SU-DHL-6 (cell line): Measurements from ENCODE around the gene NRARP.

Source experiments
- H2AFZ ChIP-seq: fragments of 200-600 bp; sonication (generic); 2 replicates; pipeline ENCODE4 v1.6.1; 2014; ENCODE audit warnings: low read depth, mild to moderate bottlenecking, moderate library complexity, mixed read lengths, antibody characterized with exemption, low read length; ENCODE audit not compliant: severe bottlenecking
- H3F3A ChIP-seq: fragments of 200-600 bp; shearing (Covaris generic); 2 replicates; pipeline ENCODE4 v1.6.0; 2016; ENCODE audit warnings: antibody characterized with exemption, mild to moderate bottlenecking; ENCODE audit not compliant: insufficient read depth
- H3K27ac ChIP-seq: fragments of 200-600 bp; sonication (generic); 2 replicates; pipeline ENCODE4 v1.5.1; 2016; ENCODE audit warnings: low read depth, mild to moderate bottlenecking, low read length, moderate library complexity, mixed read lengths
- H3K27me3 ChIP-seq: fragments of 200-600 bp; sonication (generic), shearing (Covaris generic); 2 replicates; pipeline ENCODE4 v1.6.0; 2014; ENCODE audit warnings: mild to moderate bottlenecking, low read length
- H3K36me3 ChIP-seq: fragments of 200-600 bp; sonication (generic); 2 replicates; pipeline ENCODE4 v1.6.1; 2014; ENCODE audit warnings: mild to moderate bottlenecking, low read length, mixed read lengths
- H3K4me2 ChIP-seq: fragments of 300-600, 200-600 bp; shearing (Covaris generic), sonication (generic); 2 replicates; pipeline ENCODE4 v1.6.0; 2014; ENCODE audit warnings: low read length, low read depth, mild to moderate bottlenecking; ENCODE audit not compliant: poor library complexity, severe bottlenecking
- H3K4me3 ChIP-seq: fragments of 200-600 bp; sonication (generic); 2 replicates; pipeline ENCODE4 v1.5.1; 2014; ENCODE audit warnings: antibody characterized with exemption, low read length, mild to moderate bottlenecking, mixed read lengths; ENCODE audit not compliant: insufficient read depth, poor library complexity, severe bottlenecking
- H3K79me2 ChIP-seq: fragments of 200-600 bp; sonication (generic); 2 replicates; pipeline ENCODE4 v1.6.1; 2014; ENCODE audit warnings: mild to moderate bottlenecking, low read length, moderate library complexity; ENCODE audit not compliant: insufficient read depth
- H3K9ac ChIP-seq: fragments of 200-600 bp; sonication (generic); 2 replicates; pipeline ENCODE4 v1.7.0; 2014; ENCODE audit warnings: mild to moderate bottlenecking, low read length
- H3K9me2 ChIP-seq: fragments of 200-600 bp; sonication (generic); replicated peaks from 2 replicates; pipeline ENCODE4 v1.6.1; 2014; ENCODE audit warnings: low read length; ENCODE audit not compliant: insufficient read depth
- H3K9me3 ChIP-seq: fragments of 200-600 bp; sonication (generic); 2 replicates; pipeline ENCODE4 v1.6.1; 2014; ENCODE audit warnings: low read length, mixed read lengths; ENCODE audit not compliant: insufficient read depth
- H4K20me1 ChIP-seq: fragments of 200-600 bp; sonication (generic); 2 replicates; pipeline ENCODE4 v1.6.1; 2014; ENCODE audit warnings: low read depth, mild to moderate bottlenecking, antibody characterized with exemption, low read length, moderate library complexity, mixed read lengths
- EZH2phosphoT487 ChIP-seq: fragments of 200-600 bp; sonication (generic), shearing (Covaris generic); conservative IDR thresholded peaks from 2 replicates; pipeline ENCODE4 v1.6.1; 2018; ENCODE audit warnings: mild to moderate bottlenecking, antibody characterized with exemption, low read length, moderate library complexity, mixed read lengths
- TF ChIP-seq, protein P1 (sequence below): fragments of 200-600 bp; sonication (generic); IDR thresholded peaks from one replicate; pipeline ENCODE4 v1.5.1; 2017; ENCODE audit warnings: antibody characterized with exemption, mild to moderate bottlenecking, low read length, moderate library complexity; ENCODE audit not compliant: insufficient read depth, poor library complexity, severe bottlenecking

NRARP gene

DNA sequence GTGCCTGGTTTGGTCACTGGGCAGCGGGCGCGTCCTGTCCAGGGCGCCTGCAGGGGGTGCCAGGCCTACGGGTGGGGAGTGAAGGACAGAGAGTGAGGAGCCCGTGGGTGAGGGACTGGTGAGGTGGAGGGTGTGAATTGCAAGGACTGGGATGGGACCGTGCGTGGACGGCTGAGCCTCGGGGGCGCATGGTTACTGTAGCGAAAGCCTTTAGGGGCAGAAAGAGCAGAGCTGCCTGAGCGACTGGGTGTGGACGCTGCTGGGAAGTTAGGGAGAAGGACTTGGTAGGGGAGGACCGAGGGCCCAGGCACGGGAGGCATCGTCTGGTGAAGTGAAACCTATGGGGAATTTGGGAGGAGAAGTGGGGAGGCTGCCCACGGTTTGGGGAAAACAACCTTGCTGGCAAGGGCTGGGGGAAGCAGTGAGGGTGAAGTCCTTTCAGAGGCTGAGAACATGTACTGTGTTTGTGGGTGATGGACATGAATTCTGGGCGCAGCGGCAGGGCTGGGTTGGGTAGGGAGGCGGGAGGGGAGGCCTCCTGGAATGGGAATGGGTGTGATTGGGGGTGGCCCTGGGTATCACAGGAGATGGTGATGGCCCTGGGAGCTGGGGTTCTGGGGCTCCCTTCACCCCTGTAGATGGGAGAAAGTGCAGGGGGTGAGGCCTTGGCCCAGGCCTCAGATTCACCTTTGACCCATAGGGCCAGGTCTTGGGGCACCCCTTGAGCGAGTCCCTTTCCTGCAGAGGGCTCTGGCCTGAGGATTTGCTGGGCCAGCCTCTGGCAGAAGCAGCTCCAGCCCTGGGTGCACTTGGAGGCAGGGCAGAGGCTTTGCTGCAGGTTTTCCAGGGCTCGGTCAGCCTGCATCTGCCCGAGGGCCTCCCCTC, 26.2 kb downstream of the NRARP start:
- H3K9me2 ChIP-seq = no peaks in the 10 kb centered on the region
- no peaks in the 10 kb centered on the region for H3K79me2 ChIP-seq
- no peaks in the 10 kb centered on the region for H4K20me1 ChIP-seq
- no peaks in the 10 kb centered on the region for H3F3A ChIP-seq
- H3K36me3 ChIP-seq = no peaks in the 10 kb centered on the region
- no peak overlapping the region for H3K4me3 ChIP-seq
- H3K4me2 ChIP-seq = no peak overlapping the region
- H3K27ac ChIP-seq = 0 out of 2 replicates have a peak overlapping the region, but pooled peaks have one; percentile 62
- no peak overlapping the region for H3K9ac ChIP-seq
- H3K27me3 ChIP-seq = no peaks in the 10 kb centered on the region
- H2AFZ ChIP-seq = no peak overlapping the region
- no peaks in the 10 kb centered on the region for H3K9me3 ChIP-seq
- no peak for TF ChIP-seq EZH2phosphoT487
- TF ChIP-seq, protein P1, sequence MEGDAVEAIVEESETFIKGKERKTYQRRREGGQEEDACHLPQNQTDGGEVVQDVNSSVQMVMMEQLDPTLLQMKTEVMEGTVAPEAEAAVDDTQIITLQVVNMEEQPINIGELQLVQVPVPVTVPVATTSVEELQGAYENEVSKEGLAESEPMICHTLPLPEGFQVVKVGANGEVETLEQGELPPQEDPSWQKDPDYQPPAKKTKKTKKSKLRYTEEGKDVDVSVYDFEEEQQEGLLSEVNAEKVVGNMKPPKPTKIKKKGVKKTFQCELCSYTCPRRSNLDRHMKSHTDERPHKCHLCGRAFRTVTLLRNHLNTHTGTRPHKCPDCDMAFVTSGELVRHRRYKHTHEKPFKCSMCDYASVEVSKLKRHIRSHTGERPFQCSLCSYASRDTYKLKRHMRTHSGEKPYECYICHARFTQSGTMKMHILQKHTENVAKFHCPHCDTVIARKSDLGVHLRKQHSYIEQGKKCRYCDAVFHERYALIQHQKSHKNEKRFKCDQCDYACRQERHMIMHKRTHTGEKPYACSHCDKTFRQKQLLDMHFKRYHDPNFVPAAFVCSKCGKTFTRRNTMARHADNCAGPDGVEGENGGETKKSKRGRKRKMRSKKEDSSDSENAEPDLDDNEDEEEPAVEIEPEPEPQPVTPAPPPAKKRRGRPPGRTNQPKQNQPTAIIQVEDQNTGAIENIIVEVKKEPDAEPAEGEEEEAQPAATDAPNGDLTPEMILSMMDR = no peak

DNA sequence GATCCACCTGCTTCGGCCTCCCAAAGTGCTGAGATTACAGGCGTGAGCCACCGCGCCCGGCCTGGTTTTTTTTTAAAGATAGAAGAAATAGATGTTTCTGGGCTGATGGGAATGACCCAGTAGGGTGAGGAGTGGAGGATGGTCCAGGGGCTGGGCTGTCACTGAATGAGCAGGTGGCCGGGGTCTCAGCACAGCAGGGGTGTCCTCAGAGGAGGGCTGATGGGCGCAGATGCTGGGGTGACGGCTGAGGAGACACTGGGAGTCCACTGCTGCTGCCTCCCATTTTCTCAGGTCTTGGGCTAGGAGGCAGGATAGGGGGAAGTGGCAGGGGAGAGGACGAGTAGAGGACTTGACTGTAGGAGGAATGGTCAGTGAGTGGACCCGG, 26.9 kb downstream of the NRARP start:
- Histone ChIP-seq H3K4me3 (no peak overlapping the region), H3K27ac (no peak overlapping the region), H4K20me1 (no peaks in the 10 kb centered on the region), H3K9me3 (no peaks in the 10 kb centered on the region), H2AFZ (no peak overlapping the region), H3K4me2 (no peak overlapping the region), H3K27me3 (no peaks in the 10 kb centered on the region), H3K36me3 (no peaks in the 10 kb centered on the region), H3K9ac (no peak overlapping the region), H3F3A (no peaks in the 10 kb centered on the region), H3K79me2 (no peaks in the 10 kb centered on the region), H3K9me2 (no peaks in the 10 kb centered on the region)
- TF ChIP-seq, protein P1 = no peak
- TF ChIP-seq EZH2phosphoT487 = no peak

DNA sequence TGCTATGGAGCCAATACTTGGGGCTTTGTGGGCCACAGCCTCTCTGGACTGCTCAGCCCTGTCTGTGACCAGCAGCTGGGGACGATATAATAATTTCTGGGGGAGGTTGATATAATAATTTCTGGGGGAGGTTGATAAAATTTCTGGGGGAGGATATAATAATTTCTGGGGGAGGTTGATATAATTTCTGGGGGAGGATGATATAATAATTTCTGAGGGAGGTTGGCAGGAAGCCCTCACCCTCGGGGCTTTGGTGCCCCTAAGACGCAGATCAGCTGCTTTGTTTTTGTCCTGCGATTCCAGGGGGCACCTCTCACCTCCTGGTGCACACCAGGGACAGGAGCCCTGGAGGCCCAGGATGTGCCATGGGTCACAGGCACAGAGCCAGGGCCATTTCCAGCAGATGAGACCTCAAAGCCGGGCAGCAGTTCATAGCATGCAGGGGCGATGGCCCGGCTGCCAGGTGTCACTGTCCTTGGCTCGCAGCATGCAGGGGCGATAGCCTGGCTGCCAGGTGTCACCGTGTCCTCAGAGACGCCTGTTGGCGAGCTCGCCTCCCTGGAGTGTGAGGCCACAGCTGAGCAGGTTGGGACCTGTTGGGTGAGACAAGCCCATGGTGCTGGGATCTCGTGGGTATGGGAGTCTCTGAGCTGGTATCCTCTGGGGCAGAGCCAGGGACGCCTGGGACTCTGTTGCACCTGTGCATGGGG, 28.3 kb downstream of the NRARP start:
- Histone ChIP-seq H4K20me1 (no peaks in the 10 kb centered on the region), H3K36me3 (no peaks in the 10 kb centered on the region), H3K4me3 (no peak overlapping the region), H3K27me3 (no peaks in the 10 kb centered on the region), H3K9me2 (no peaks in the 10 kb centered on the region), H3K79me2 (no peaks in the 10 kb centered on the region), H3K27ac (0 out of 2 replicates have a peak overlapping the region, but pooled peaks have one; percentile 5), H3K9ac (no peak overlapping the region), H2AFZ (no peak overlapping the region), H3F3A (0 out of 2 replicates have a peak, but pooled peaks cover 4% of the 10 kb centered on the region), H3K9me3 (no peaks in the 10 kb centered on the region), H3K4me2 (no peak overlapping the region)
- TF ChIP-seq, protein P1 = no peak
- no peak for TF ChIP-seq EZH2phosphoT487
